HG02870 (cell line): ENCODE measurements around the gene PRSS53.

Experiments
- ATAC-seq: cut with Tn5 transposase; IDR thresholded peaks from one replicate; pipeline ENCODE4 v1.9.1; 2021; ENCODE audit warnings: mild to moderate bottlenecking, moderate library complexity; ENCODE audit not compliant: unreplicated experiment

PRSS53 gene

GRCh38 chr16:31099860-31100638, 11.3 kb upstream of the PRSS53 start:
- no peak for ATAC-seq

GRCh38 chr16:31094424-31095120, 5.8 kb upstream of the PRSS53 start, which contains the start of gene VKORC1:
Gene VKORC1 (minus strand): TSS chr16:31094797. CDS start chr16:31094729, 68 bp downstream.
- peak; percentile 78 for ATAC-seq

GRCh38 chr16:31094088-31094423, 5.3 kb upstream of the PRSS53 start:
- ATAC-seq = no peak

- no peak for ATAC-seq
Measured at GRCh38 chr16:31093132-31093703, 4.5 kb upstream of the PRSS53 start.

GRCh38 chr16:31092330-31092729, 3.6 kb upstream of the PRSS53 start:
- no peak for ATAC-seq

- ATAC-seq = no peak
Measured at GRCh38 chr16:31090540-31090939, 1.8 kb upstream of the PRSS53 start.

- no peak for ATAC-seq
Measured at GRCh38 chr16:31089199-31089598, 456 bp upstream of the PRSS53 start.

GRCh38 chr16:31087971-31088370, 772 bp downstream of the PRSS53 start:
- no peak for ATAC-seq

- no peak for ATAC-seq
Measured at GRCh38 chr16:31087481-31087880, 1.3 kb downstream of the PRSS53 start.

GRCh38 chr16:31086629-31086906, 2.2 kb downstream of the PRSS53 start:
- ATAC-seq = no peak

GRCh38 chr16:31085873-31086628, 2.7 kb downstream of the PRSS53 start:
- ATAC-seq = no peak

GRCh38 chr16:31085411-31085810, 3.3 kb downstream of the PRSS53 start:
- no peak for ATAC-seq

- ATAC-seq = no peak
Measured at GRCh38 chr16:31084584-31085302, 4.0 kb downstream of the PRSS53 start.

GRCh38 chr16:31083981-31084380, 4.8 kb downstream of the PRSS53 start:
- no peak for ATAC-seq

- ATAC-seq = no peak
Measured at GRCh38 chr16:31083556-31083955, 5.2 kb downstream of the PRSS53 start.

GRCh38 chr16:31083081-31083480, 5.7 kb downstream of the PRSS53 start:
- no peak for ATAC-seq

- no peak for ATAC-seq
Measured at GRCh38 chr16:31082368-31083045, 6.2 kb downstream of the PRSS53 start.

GRCh38 chr16:31081428-31082351, 7.1 kb downstream of the PRSS53 start:
- ATAC-seq = no peak

GRCh38 chr16:31080756-31081419, 7.9 kb downstream of the PRSS53 start:
- no peak for ATAC-seq
